NCI-H1417 treated with DMSO at 0.1 percent for 48 hours (cell line): Measurements from ENCODE around the gene COA5.

ENCODE experiments used
- DNase-seq: peaks from one replicate; lab custom pipeline; 2025; lab: John Stamatoyannopoulos, UW

The COA5 gene

GRCh38 chr2:98571796-98572195, 36.5 kb downstream of the COA5 start:
- no peak for DNase-seq

- no peak for DNase-seq
Observed at GRCh38 chr2:98571121-98571701, 37.1 kb downstream of the COA5 start.

GRCh38 chr2:98570356-98570755, 38.0 kb downstream of the COA5 start:
- DNase-seq = no peak

GRCh38 chr2:98569915-98570314, 38.4 kb downstream of the COA5 start:
- no peak for DNase-seq

- DNase-seq = no peak
Observed at GRCh38 chr2:98569197-98569793, 39.0 kb downstream of the COA5 start.

GRCh38 chr2:98568161-98568956, 40.0 kb downstream of the COA5 start:
- no peak for DNase-seq

- DNase-seq = no peak
Observed at GRCh38 chr2:98565941-98566340, 42.4 kb downstream of the COA5 start.

GRCh38 chr2:98565286-98565860, 42.9 kb downstream of the COA5 start:
- DNase-seq = no peak

- no peak for DNase-seq
Observed at GRCh38 chr2:98564541-98565132, 43.7 kb downstream of the COA5 start.

GRCh38 chr2:98563394-98563793, 44.9 kb downstream of the COA5 start:
- no peak for DNase-seq

GRCh38 chr2:98561902-98562695, 46.2 kb downstream of the COA5 start:
- no peak for DNase-seq

GRCh38 chr2:98561018-98561417, 47.3 kb downstream of the COA5 start:
- no peak for DNase-seq

GRCh38 chr2:98560256-98560771, 48.0 kb downstream of the COA5 start:
- no peak for DNase-seq

GRCh38 chr2:98559581-98559980, 48.7 kb downstream of the COA5 start:
- no peak for DNase-seq

GRCh38 chr2:98558852-98559530, 49.3 kb downstream of the COA5 start:
- no peak for DNase-seq

GRCh38 chr2:98556344-98557033, 51.8 kb downstream of the COA5 start:
- no peak for DNase-seq

- no peak for DNase-seq
Observed at GRCh38 chr2:98555696-98556095, 52.6 kb downstream of the COA5 start.

GRCh38 chr2:98554116-98554861, 54.0 kb downstream of the COA5 start:
- no peak for DNase-seq

GRCh38 chr2:98552499-98553179, 55.7 kb downstream of the COA5 start:
- no peak for DNase-seq
